Esophagus squamous epithelium (tissue), 5 donors: ENCODE measurements around the gene MPIG6B. TPM values are rescaled to one million over a fixed set of nuclear protein-coding genes. Genes with fewer than 3 reads are reported as not detected.
A peak's percentile ranks its signal among the peaks of the same experiment; 100 is the strongest.

Experiments
- DNase-seq: peaks from one replicate; lab custom pipeline; 2025; lab: John Stamatoyannopoulos, UW
- H3K27ac ChIP-seq, 4 donors: fragments of 200-600 bp; sonication (generic); one replicate each; pipeline ENCODE4 v1.5.1; 2016 to 2019; ENCODE audit warnings: mild to moderate bottlenecking in 1 of 4
- H3K27me3 ChIP-seq, 4 donors: fragments of 200-600 bp; sonication (generic); 1 replicate in 3 of 4; 2 replicates in 1 of 4; pipeline versions ENCODE4 v1.5.1 to v1.6.0; 2017 to 2021; ENCODE audit warnings: antibody characterized with exemption in 1 of 4
- H3K36me3 ChIP-seq, 3 donors: fragments of 200-600 bp; sonication (generic); one replicate each; pipeline ENCODE4 v1.5.1; 2016 to 2019
- H3K4me1 ChIP-seq, 3 donors: fragments of 200-600 bp; sonication (generic); one replicate each; pipeline ENCODE4 v1.5.1; 2017 to 2019
- H3K4me3 ChIP-seq, 4 donors: fragments of 200-600 bp; sonication (generic); 1 replicate in 3 of 4; 2 replicates in 1 of 4; pipeline ENCODE4 v1.5.1; 2016 to 2019; ENCODE audit warnings: mild to moderate bottlenecking in 2 of 4, moderate library complexity in 1 of 4
- H3K9me3 ChIP-seq, 3 donors: fragments of 200-600 bp; sonication (generic); one replicate each; pipeline ENCODE4 v1.5.1; 2016 to 2019
- POLR2A ChIP-seq, 4 donors: fragments of 450-650 bp; IDR thresholded peaks; one replicate each; pipeline ENCODE4 v1.6.1; 2017; ENCODE audit warnings: antibody characterized with exemption in 4 of 4, mild to moderate bottlenecking in 4 of 4, moderate library complexity in 3 of 4
- WGBS, 2 donors: methylation state at CpG; one replicate each; pipeline ENCODE4 v1.1.5; 2018; 5-methylcytosine and 5-hydroxymethylcytosine counted together
- intact Hi-C: fragments of 100-400 bp; cut with DNase I; formaldehyde crosslinking; loops from one replicate; pipeline ENCODE4 v1.15.0; 2022
- small RNA-seq, 4 donors: library from RNA; depleted of rRNA; stranded (forward); fragments of <200 nt; gene quantifications; one replicate each; pipeline ENCODE3, GENCODE V24; 2016
- total RNA-seq, 4 donors: library from RNA; depleted of rRNA; stranded (reverse); fragments of >200 nt; gene quantifications; one replicate each; pipeline ENCODE4 v1.1.0, GENCODE V29; 2016
- TF ChIP-seq, protein P1 (sequence below), 6 experiments: fragments of 450-650 bp in 4 of 6; fragments of 200-600 bp in 2 of 6; sonication (generic) in 2 of 6; IDR thresholded peaks; one replicate each; pipeline ENCODE4 v1.5.1; 2016 to 2019; ENCODE audit warnings: antibody characterized with exemption in 6 of 6, mild to moderate bottlenecking in 4 of 6, moderate library complexity in 4 of 6
- donor health status: DM: yes; HTN: yes; CAD: no.

The MPIG6B gene
- total RNA-seq, 4 donors from 2014 or later: 0.12 to 1.4 (median 0.73) TPM

DNA sequence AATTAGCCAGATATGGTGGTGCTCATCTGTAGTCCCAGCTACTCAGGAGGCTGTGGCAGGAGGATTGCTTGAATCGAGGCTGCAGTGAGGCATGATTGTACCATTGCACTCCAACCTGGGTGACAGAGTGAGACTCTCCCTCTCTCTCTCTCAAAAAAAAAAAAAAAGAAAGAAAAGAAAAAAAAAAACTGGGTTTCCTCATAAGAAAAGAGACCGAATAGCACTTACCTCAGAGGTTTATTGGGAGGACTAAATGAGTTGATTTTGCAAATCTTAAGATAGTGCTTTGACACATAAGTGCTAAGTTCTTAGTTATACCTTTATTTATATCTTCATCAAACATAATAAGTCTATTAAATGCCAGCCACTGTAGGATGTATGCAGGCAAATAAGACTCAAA is 47.7 kb downstream of the MPIG6B start:
- DNase-seq: no peak
- Histone ChIP-seq H3K36me3 (no peaks in the 10 kb centered on the region), H3K4me3 (no peak overlapping the region), H3K27me3 (no peaks in the 10 kb centered on the region), H3K27ac (no peak overlapping the region), H3K4me1 (peaks cover 0 to 32% (median 3%) of the 10 kb centered on the region in 3 donors), H3K9me3 (no peaks in the 10 kb centered on the region)
- intact Hi-C loops: no loop called here
- WGBS, 2 donors: 75 to 85% methylated on average over 2 of the region's 2 CpGs
- TF ChIP-seq POLR2A (IDR thresholded peaks at IDR 0.05): no peak
- TF ChIP-seq, protein P1, sequence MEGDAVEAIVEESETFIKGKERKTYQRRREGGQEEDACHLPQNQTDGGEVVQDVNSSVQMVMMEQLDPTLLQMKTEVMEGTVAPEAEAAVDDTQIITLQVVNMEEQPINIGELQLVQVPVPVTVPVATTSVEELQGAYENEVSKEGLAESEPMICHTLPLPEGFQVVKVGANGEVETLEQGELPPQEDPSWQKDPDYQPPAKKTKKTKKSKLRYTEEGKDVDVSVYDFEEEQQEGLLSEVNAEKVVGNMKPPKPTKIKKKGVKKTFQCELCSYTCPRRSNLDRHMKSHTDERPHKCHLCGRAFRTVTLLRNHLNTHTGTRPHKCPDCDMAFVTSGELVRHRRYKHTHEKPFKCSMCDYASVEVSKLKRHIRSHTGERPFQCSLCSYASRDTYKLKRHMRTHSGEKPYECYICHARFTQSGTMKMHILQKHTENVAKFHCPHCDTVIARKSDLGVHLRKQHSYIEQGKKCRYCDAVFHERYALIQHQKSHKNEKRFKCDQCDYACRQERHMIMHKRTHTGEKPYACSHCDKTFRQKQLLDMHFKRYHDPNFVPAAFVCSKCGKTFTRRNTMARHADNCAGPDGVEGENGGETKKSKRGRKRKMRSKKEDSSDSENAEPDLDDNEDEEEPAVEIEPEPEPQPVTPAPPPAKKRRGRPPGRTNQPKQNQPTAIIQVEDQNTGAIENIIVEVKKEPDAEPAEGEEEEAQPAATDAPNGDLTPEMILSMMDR (IDR thresholded peaks at IDR 0.05): no peak

DNA sequence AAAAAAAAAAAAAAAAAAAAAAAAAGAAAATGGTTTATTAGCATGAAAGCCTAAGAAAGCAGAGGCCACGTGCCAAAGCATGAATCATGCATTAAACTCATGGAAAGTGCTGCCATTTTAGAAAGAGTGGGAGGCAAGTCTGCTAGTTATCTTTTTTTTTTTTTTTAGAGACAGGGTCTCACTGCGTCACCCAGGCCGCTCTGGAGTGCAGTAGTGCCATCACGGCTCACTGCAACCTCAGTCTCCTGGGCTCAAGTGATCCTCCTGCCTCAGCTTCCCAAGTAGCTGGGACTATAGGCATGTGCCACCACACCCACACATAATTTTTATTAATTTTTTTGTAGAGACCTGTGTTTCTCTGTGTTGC is 48.8 kb downstream of the MPIG6B start:
- DNase-seq: no peak
- 62 to 67% methylated on average over 4 of the region's 4 CpGs for WGBS, 2 donors
- intact Hi-C loops: no loop called here

DNA sequence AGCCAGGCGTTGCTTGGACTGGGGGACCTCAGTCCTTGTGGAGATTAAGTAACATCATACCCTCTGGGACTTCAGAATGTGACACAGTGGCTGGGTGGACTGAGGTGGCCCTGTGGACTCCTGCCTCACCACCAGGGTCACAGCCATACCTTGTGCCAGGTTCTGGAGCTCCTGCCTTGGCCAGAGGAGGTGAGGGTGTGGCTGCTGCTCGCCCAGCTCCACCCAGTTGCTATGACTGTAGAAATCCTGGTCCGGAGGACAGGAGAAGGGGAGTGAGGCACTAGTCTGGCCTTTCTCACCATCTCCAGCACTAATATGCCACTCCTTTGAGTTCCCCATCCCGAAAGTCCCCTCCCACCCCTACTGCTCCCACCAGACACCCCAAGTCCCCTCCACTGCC is 52.0 kb downstream of the MPIG6B start:
- DNase-seq: no peak
- Histone ChIP-seq H3K4me3 (no peak overlapping the region), H3K27me3 (no peaks in the 10 kb centered on the region), H3K36me3 (peaks cover 10 to 25% (median 15%) of the 10 kb centered on the region in 3 donors), H3K4me1 (peaks cover 13 to 37% (median 14%) of the 10 kb centered on the region in 3 donors), H3K27ac (peak overlapping the region in 1 of 4 donors; percentile 36), H3K9me3 (no peaks in the 10 kb centered on the region)
- 52 to 69% methylated on average over 2 of the region's 4 CpGs for WGBS, 2 donors
- intact Hi-C loops: no loop called here
- TF ChIP-seq, protein P1 (IDR thresholded peaks at IDR 0.05): peak in 3 of 6 experiments; percentile 6 to 41 (median 17)
- no peak for TF ChIP-seq POLR2A (IDR thresholded peaks at IDR 0.05)

More for the DNA sequence above, 48.8 kb downstream of the MPIG6B start:
- H3K4me1 ChIP-seq: peaks cover 8 to 36% (median 13%) of the 10 kb centered on the region in 3 donors
- H3K27me3 ChIP-seq: no peaks in the 10 kb centered on the region
- H3K27ac ChIP-seq: no peak overlapping the region
- H3K9me3 ChIP-seq: no peaks in the 10 kb centered on the region
- no peak overlapping the region for H3K4me3 ChIP-seq
- no peaks in the 10 kb centered on the region for H3K36me3 ChIP-seq
- TF ChIP-seq, protein P1 (IDR thresholded peaks at IDR 0.05): no peak
- TF ChIP-seq POLR2A (IDR thresholded peaks at IDR 0.05): no peak

DNA sequence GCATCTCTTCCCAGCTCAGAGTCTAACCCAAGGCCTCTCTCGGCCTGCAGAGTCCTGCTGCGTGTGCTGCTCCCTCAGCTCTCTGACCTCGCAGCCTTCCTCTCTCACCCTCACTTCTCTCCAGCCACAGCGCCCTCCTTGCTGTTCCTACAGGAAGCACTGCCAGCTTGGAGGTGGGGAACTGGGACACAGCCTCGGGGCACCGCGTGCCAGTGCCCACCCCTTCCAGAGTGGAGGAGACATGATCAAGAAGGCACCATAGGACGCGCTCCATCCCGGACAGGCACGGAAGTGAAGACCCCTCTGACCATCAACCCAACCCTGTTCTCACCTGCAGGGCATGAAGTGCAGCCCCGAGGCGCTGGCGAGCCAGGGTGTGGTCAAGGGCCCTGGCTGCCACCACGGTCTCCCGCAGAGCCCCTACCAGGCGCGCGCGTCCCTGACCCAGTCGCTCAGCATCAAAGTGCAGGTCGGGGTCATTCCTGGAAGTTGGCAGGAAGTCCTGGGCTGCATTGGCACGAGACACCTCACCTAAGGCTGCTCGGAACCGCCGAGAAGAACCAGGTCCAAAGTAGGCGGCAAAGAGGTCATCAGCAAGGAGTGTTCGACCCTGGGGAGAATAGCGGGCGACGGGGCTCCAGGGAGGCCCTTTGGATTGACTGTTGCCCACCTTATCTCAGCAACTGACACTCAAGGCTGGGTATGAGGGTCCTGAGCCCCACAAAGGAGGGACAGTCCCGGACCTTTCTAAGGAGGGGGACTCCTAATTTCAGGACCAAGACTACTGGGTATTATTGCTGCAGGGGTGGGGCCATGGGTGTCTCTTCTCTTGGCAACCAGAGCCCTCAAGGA is 52.7 kb downstream of the MPIG6B start:
- H3K9me3 ChIP-seq: no peaks in the 10 kb centered on the region
- peaks cover 13 to 32% (median 22%) of the 10 kb centered on the region in 3 donors for H3K36me3 ChIP-seq
- 84 to 96% methylated on average over 5 to 13 of the region's 32 CpGs for WGBS, 2 donors
- TF ChIP-seq, protein P1 (IDR thresholded peaks at IDR 0.05): no peak
- DNase-seq: no peak
- peaks cover 13 to 32% (median 14%) of the 10 kb centered on the region in 3 donors for H3K4me1 ChIP-seq
- intact Hi-C loops: no loop called here
- H3K27me3 ChIP-seq: no peaks in the 10 kb centered on the region
- no peak overlapping the region for H3K4me3 ChIP-seq
- peak overlapping the region in 1 of 4 donors; percentile 36 for H3K27ac ChIP-seq

Small RNA genes within 50 kb of the gene (small RNA-seq; reads per million reads assigned to genes)
- gene LY6G6D (0 reads per million in 4 donors), gene MIR4646 (0 to 0.07 (median 0) reads per million in 4 donors), gene MSH5-SAPCD1 (0 reads per million in 4 donors), gene RNU6-850P (0 reads per million in 4 donors), gene SAPCD1 (0 reads per million in 4 donors)

Other genes with a start within 250 kb of the MPIG6B start
- 1 to 10 TPM in 3 of 4 donors, under 1 TPM in 1; 0.23 to 2.6 (median 2.1) TPM for gene MICB, start 225.2 kb upstream of the MPIG6B start, total RNA-seq
- gene MCCD1, start 194.4 kb upstream of the MPIG6B start, total RNA-seq: not detected
- gene DDX39B, start 181.4 kb upstream of the MPIG6B start, total RNA-seq: 100 to 1,000 TPM; 173 to 320 (median 259) TPM
- 1 to 10 TPM in 1 of 4 donors, under 1 TPM in 1, not detected in 2; 0.21 to 2.1 TPM for gene ATP6V1G2, start 176.8 kb upstream of the MPIG6B start, total RNA-seq
- 10 to 100 TPM in 3 of 4 donors, 1 to 10 TPM in 1; 7.8 to 25.2 (median 16.7) TPM for gene NFKBIL1, start 175.8 kb upstream of the MPIG6B start, total RNA-seq
- not detected for gene LTA, start 151.1 kb upstream of the MPIG6B start, total RNA-seq
- under 1 TPM in 3 of 4 donors, not detected in 1; 0.27 to 0.95 (median 0.61) TPM for gene TNF, start 147.8 kb upstream of the MPIG6B start, total RNA-seq
- gene LTB, start 140.9 kb upstream of the MPIG6B start, total RNA-seq: 1 to 10 TPM in 2 of 4 donors, under 1 TPM in 2; 0.53 to 2.3 (median 1.1) TPM
- gene LST1, start 137.1 kb upstream of the MPIG6B start, total RNA-seq: 10 to 100 TPM in 1 of 4 donors, 1 to 10 TPM in 1, under 1 TPM in 1, not detected in 1; 0.49 to 50.4 (median 5.1) TPM
- not detected for gene NCR3, start 130.4 kb upstream of the MPIG6B start, total RNA-seq
- 10 to 100 TPM in 2 of 4 donors, 1 to 10 TPM in 2; 2.4 to 30.7 (median 15.1) TPM for gene AIF1, start 108.1 kb upstream of the MPIG6B start, total RNA-seq
- gene PRRC2A, start 102.7 kb upstream of the MPIG6B start, total RNA-seq: 10 to 100 TPM; 42.8 to 84.9 (median 67.7) TPM
- gene BAG6, start 70.7 kb upstream of the MPIG6B start, total RNA-seq: 100 to 1,000 TPM; 129 to 217 (median 163) TPM
- 1 to 10 TPM in 2 of 4 donors, under 1 TPM in 2; 0.67 to 2.1 (median 1.1) TPM for gene APOM, start 67.5 kb upstream of the MPIG6B start, total RNA-seq
- 10 to 100 TPM; 28.8 to 34.4 (median 31.7) TPM for gene C6orf47, start 62.6 kb upstream of the MPIG6B start, total RNA-seq
- gene GPANK1, start 58.4 kb upstream of the MPIG6B start, total RNA-seq: 10 to 100 TPM in 2 of 4 donors, 1 to 10 TPM in 2; 6.9 to 16.0 (median 10.9) TPM
- gene CSNK2B, start 57.3 kb upstream of the MPIG6B start, total RNA-seq: 100 to 1,000 TPM; 155 to 204 (median 186) TPM
- gene LY6G5B, start 53.4 kb upstream of the MPIG6B start, total RNA-seq: 1 to 10 TPM in 3 of 4 donors, under 1 TPM in 1; 0.70 to 9.5 (median 4.5) TPM
- gene LY6G5C, start 42.3 kb upstream of the MPIG6B start, total RNA-seq: under 1 TPM in 2 of 4 donors, not detected in 2; 0.57 to 0.83 TPM
- gene ABHD16A, start 20.0 kb upstream of the MPIG6B start, total RNA-seq: 10 to 100 TPM; 38.5 to 43.3 (median 40.1) TPM
- gene LY6G6F, start 16.5 kb upstream of the MPIG6B start, total RNA-seq: not detected
- gene LY6G6D, start 8.0 kb upstream of the MPIG6B start, total RNA-seq: not detected
- 10 to 100 TPM in 1 of 4 donors, 1 to 10 TPM in 2, under 1 TPM in 1; 0.53 to 14.6 (median 2.4) TPM for gene LY6G6C, start 1.6 kb upstream of the MPIG6B start, total RNA-seq
- gene DDAH2, start 5.9 kb downstream of the MPIG6B start, total RNA-seq: 10 to 100 TPM; 16.4 to 59.3 (median 28.2) TPM
- 100 to 1,000 TPM; 289 to 440 (median 365) TPM for gene CLIC1, start 13.2 kb downstream of the MPIG6B start, total RNA-seq
- gene MSH5, start 16.6 kb downstream of the MPIG6B start, total RNA-seq: 1 to 10 TPM; 2.3 to 7.9 (median 6.8) TPM
- gene SAPCD1, start 39.3 kb downstream of the MPIG6B start, total RNA-seq: 1 to 10 TPM in 2 of 4 donors, under 1 TPM in 2; 0.45 to 2.9 (median 1.1) TPM
- under 1 TPM; 0.22 to 0.80 (median 0.58) TPM for gene VWA7, start 54.0 kb downstream of the MPIG6B start, total RNA-seq
- gene VARS1, start 72.4 kb downstream of the MPIG6B start, total RNA-seq: 10 to 100 TPM; 35.0 to 72.3 (median 45.5) TPM
- gene LSM2, start 83.6 kb downstream of the MPIG6B start, total RNA-seq: 10 to 100 TPM; 27.1 to 70.8 (median 36.6) TPM
- under 1 TPM; 0.35 to 0.97 (median 0.57) TPM for gene HSPA1L, start 91.9 kb downstream of the MPIG6B start, total RNA-seq
- gene HSPA1A, start 92.2 kb downstream of the MPIG6B start, total RNA-seq: 100 to 1,000 TPM; 158 to 362 (median 223) TPM
- gene HSPA1B, start 104.4 kb downstream of the MPIG6B start, total RNA-seq: 100 to 1,000 TPM; 209 to 553 (median 252) TPM
- gene NEU1, start 139.4 kb downstream of the MPIG6B start, total RNA-seq: 10 to 100 TPM; 13.6 to 23.6 (median 17.3) TPM
- 1 to 10 TPM in 2 of 4 donors, under 1 TPM in 1, not detected in 1; 0.38 to 3.6 (median 1.3) TPM for gene SLC44A4, start 155.6 kb downstream of the MPIG6B start, total RNA-seq
- 10 to 100 TPM; 23.4 to 34.5 (median 27.4) TPM for gene EHMT2, start 174.3 kb downstream of the MPIG6B start, total RNA-seq
- gene ZBTB12, start 178.7 kb downstream of the MPIG6B start, total RNA-seq: 1 to 10 TPM in 2 of 4 donors, under 1 TPM in 2; 0.83 to 2.8 (median 1.0) TPM
- 10 to 100 TPM in 2 of 4 donors, 1 to 10 TPM in 2; 1.1 to 15.2 (median 6.4) TPM for gene C2, start 204.3 kb downstream of the MPIG6B start, total RNA-seq
- 10 to 100 TPM; 10.4 to 81.1 (median 22.4) TPM for gene CFB, start 222.7 kb downstream of the MPIG6B start, total RNA-seq
- gene NELFE, start 235.6 kb downstream of the MPIG6B start, total RNA-seq: 10 to 100 TPM; 52.6 to 83.9 (median 64.4) TPM
- gene SKIC2, start 235.8 kb downstream of the MPIG6B start, total RNA-seq: 10 to 100 TPM; 24.6 to 32.4 (median 26.8) TPM
- gene DXO, start 248.8 kb downstream of the MPIG6B start, total RNA-seq: 10 to 100 TPM in 1 of 4 donors, 1 to 10 TPM in 3; 7.8 to 13.2 (median 8.8) TPM